Left lung (tissue), 10 donors: ENCODE data around the gene ACTR3C. TPM values are rescaled to one million over a fixed set of nuclear protein-coding genes. Genes with fewer than 3 reads are reported as not detected.

Experiments
- ATAC-seq: fragments of 200-7000 bp; cut with Tn5 transposase; one replicate; pipeline ENCODE4 v1.9.1; 2020; ENCODE audit warnings: moderate library complexity
- DNase-seq, 4 donors: peaks; one replicate each; pipeline ENCODE4 v3.0.0-alpha.2; 2013 to 2020
- H3K27ac ChIP-seq, 2 donors: fragments of 200-600 bp; sonication (generic) in 1 of 2; one replicate each; pipeline versions ENCODE4 v1.5.0 to v1.8.0; 2020 to 2021
- H3K27me3 ChIP-seq, 2 donors: fragments of 200-600 bp; sonication (generic) in 1 of 2; one replicate each; pipeline versions ENCODE4 v1.5.0 to v1.8.0; 2020 to 2021
- H3K36me3 ChIP-seq, 2 donors: fragments of 200-600 bp; sonication (generic) in 1 of 2; one replicate each; pipeline versions ENCODE4 v1.5.0 to v1.8.0; 2020 to 2021
- H3K4me1 ChIP-seq, 2 donors: fragments of 200-600 bp; one replicate each; pipeline ENCODE4 v1.8.0; 2021
- H3K4me3 ChIP-seq, 2 donors: fragments of 200-600 bp; sonication (generic) in 1 of 2; one replicate each; pipeline versions ENCODE4 v1.5.0 to v1.8.0; 2020 to 2021; ENCODE audit warnings: mild to moderate bottlenecking in 1 of 2
- H3K9me3 ChIP-seq, 2 donors: fragments of 200-600 bp; sonication (generic) in 1 of 2; one replicate each; pipeline versions ENCODE4 v1.5.0 to v1.8.0; 2020 to 2021
- intact Hi-C, 2 donors: fragments of 100-400 bp; cut with DNase I; formaldehyde crosslinking; loops; one replicate each; pipeline versions ENCODE4 v1.11.2 to v1.14.2; 2022
- polyA plus RNA-seq, 6 donors: library from polyadenylated mRNA; unstranded; fragments of 120-200 nt; gene quantifications; one replicate each; pipeline ENCODE4 v1.2.1, GENCODE V29; 2013; ENCODE audit not compliant: insufficient read length in 6 of 6
- total RNA-seq, 2 donors: library from RNA; stranded (reverse); fragmentation: NEBNext Ultra II Directional; extraction: Animal tissue kit (Norgen Biotek cat#: 25700); gene quantifications; one replicate each; pipeline ENCODE4 v1.2.1, GENCODE V29; 2021
- TF ChIP-seq, protein P1 (sequence below), 2 donors: fragments of 200-600 bp; sonication (generic) in 1 of 2; IDR thresholded peaks; one replicate each; pipeline versions ENCODE4 v1.5.0 to v1.8.0; 2021; ENCODE audit warnings: antibody characterized with exemption in 2 of 2
- donor health status: DM: no; HTN: yes; CAD: no.
- donor health status: DM: no; HTN: no; CAD: no.

Gene ACTR3C
- total and polyA plus RNA-seq, 8 donors, result 3.4 to 25.1 (median 6.1) TPM

GRCh38 chr7:150327308-150327707 is 4.0 kb upstream of the ACTR3C start:
- Histone ChIP-seq H3K4me1 (peaks cover 21 to 28% of the 10 kb centered on the region in 2 donors), H3K27ac (no peak overlapping the region), H3K27me3 (peaks cover 0 to 13% of the 10 kb centered on the region in 2 donors), H3K9me3 (no peaks in the 10 kb centered on the region), H3K36me3 (peaks cover 0 to 46% of the 10 kb centered on the region in 2 donors), H3K4me3 (no peak overlapping the region)
- no peak for DNase-seq
- intact Hi-C loops, result no loop called here
- no peak for ATAC-seq
- TF ChIP-seq, protein P1, sequence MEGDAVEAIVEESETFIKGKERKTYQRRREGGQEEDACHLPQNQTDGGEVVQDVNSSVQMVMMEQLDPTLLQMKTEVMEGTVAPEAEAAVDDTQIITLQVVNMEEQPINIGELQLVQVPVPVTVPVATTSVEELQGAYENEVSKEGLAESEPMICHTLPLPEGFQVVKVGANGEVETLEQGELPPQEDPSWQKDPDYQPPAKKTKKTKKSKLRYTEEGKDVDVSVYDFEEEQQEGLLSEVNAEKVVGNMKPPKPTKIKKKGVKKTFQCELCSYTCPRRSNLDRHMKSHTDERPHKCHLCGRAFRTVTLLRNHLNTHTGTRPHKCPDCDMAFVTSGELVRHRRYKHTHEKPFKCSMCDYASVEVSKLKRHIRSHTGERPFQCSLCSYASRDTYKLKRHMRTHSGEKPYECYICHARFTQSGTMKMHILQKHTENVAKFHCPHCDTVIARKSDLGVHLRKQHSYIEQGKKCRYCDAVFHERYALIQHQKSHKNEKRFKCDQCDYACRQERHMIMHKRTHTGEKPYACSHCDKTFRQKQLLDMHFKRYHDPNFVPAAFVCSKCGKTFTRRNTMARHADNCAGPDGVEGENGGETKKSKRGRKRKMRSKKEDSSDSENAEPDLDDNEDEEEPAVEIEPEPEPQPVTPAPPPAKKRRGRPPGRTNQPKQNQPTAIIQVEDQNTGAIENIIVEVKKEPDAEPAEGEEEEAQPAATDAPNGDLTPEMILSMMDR (IDR thresholded peaks at IDR 0.05), result no peak

DNA sequence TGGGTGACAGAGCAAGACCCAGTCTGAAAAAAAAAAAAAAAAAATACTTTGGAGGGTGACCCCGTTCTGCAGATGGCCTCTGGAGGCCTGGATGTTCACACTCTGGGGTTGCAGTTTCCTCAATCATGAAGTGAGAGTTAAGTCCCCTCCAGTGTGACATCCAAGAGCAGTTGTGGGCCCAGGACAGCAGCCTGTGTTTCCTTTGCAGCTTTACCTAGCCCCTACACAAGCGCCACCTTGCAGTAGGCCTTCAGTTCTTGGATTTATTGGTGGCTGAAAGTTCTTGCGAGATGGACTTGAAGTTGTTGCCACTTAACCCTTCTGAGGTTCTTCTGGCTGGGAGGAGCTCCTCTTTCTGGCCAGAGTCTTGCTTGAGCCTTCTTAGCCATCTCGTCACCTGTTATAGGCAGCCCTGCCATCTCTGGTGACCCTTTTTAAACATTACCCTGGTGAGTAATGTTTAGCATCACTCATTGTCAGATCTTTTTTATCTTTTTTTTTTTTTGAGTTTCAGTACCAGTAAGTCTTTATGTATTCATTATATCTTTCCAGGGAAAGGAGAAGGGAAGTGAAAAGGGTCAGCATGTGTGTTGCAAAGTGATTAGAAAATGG is 3.4 kb upstream of the ACTR3C start:
- Histone ChIP-seq H3K36me3 (peaks cover 0 to 46% of the 10 kb centered on the region in 2 donors), H3K27ac (no peak overlapping the region), H3K4me3 (no peak overlapping the region), H3K9me3 (no peaks in the 10 kb centered on the region), H3K4me1 (peaks cover 26 to 31% of the 10 kb centered on the region in 2 donors), H3K27me3 (peaks cover 0 to 14% of the 10 kb centered on the region in 2 donors)
- ATAC-seq (no peak), DNase-seq (no peak)
- intact Hi-C loops, result no loop called here
- TF ChIP-seq, protein P1 (IDR thresholded peaks at IDR 0.05), result no peak

- Histone ChIP-seq H3K9me3 (no peaks in the 10 kb centered on the region), H3K4me1 (peaks cover 27 to 37% of the 10 kb centered on the region in 2 donors), H3K36me3 (peaks cover 0 to 40% of the 10 kb centered on the region in 2 donors), H3K27me3 (peaks cover 0 to 14% of the 10 kb centered on the region in 2 donors), H3K27ac (peak overlapping the region in 1 of 2 donors; percentile 95), H3K4me3 (no peak overlapping the region)
- intact Hi-C loops, result no loop called here
- DNase-seq (no peak), ATAC-seq (no peak)
- TF ChIP-seq, protein P1 (IDR thresholded peaks at IDR 0.05), result no peak
Measured at GRCh38 chr7:150325901-150326300, 2.6 kb upstream of the ACTR3C start.

DNA sequence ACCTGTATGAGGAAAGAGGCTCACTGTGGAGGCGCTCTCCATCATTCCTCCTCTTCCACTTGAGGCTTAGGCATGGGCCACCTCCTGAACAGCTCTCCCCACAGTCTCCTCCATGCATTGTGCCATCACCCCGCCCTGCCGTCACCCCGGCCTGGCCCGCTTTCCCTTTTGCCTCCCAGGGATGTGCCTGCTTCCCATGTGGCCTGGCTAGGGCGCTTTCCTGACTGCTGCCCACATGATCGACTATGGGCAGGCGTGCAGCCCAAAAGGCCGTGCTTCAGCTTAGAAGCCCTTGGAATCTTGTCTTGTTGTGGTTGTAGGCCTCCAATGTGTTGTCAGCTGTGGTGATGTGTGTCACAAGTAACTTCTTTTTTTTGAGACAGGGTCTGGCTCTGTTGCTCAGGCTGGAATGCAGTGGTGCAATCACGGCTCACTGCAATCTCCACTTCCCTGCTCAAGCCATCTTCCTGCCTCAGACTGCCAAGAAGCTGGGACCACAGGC is 1.8 kb upstream of the ACTR3C start:
- Histone ChIP-seq H3K27ac (peak overlapping the region; percentile 94 to 95), H3K4me1 (peaks cover 27 to 43% of the 10 kb centered on the region in 2 donors), H3K9me3 (no peaks in the 10 kb centered on the region), H3K4me3 (peak overlapping the region in 1 of 2 donors; percentile 57), H3K36me3 (peaks cover 0 to 33% of the 10 kb centered on the region in 2 donors), H3K27me3 (peaks cover 0 to 14% of the 10 kb centered on the region in 2 donors)
- intact Hi-C loops, result no loop called here
- DNase-seq, result peak; percentile 63 to 86 (median 77)
- ATAC-seq, result peak; percentile 4
- TF ChIP-seq, protein P1 (IDR thresholded peaks at IDR 0.05), result no peak

DNA sequence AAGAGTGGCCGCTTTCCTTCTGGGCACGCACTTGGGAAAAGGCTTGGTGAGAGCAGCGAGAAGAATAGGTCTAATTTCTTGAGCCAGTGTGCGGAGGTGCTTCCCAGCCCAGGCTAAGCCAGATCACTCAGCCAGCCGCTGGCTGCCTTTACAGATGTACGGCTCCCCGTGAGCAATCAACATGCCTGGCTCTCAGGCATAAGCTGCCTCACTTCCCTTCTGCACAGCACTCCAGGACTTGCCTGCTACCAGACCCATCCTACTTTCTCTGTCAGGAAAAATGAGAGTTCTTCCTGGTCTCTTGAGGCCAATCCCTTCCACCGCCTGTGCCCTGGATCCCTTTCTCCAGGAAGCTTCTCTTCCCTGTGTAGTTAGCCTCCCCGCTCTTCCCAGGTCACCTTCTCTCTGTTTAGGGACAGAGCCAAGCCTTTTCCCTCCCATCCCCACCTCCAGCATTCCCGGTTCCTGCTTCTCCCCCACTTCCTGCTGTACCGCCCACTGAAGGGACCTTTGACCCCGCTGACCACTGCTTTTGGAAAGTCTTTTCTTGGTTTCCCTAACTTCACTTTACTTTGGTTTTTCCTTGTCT is 1.1 kb upstream of the ACTR3C start:
- H3K27me3 ChIP-seq, result peaks cover 0 to 14% of the 10 kb centered on the region in 2 donors
- no peaks in the 10 kb centered on the region for H3K9me3 ChIP-seq
- peak; percentile 39 for ATAC-seq
- peak overlapping the region; percentile 94 to 95 for H3K27ac ChIP-seq
- peak overlapping the region in 1 of 2 donors; percentile 57 for H3K4me3 ChIP-seq
- intact Hi-C loops, result no loop called here
- TF ChIP-seq, protein P1 (IDR thresholded peaks at IDR 0.05), result no peak
- no peak for DNase-seq
- H3K4me1 ChIP-seq, result peaks cover 27 to 43% of the 10 kb centered on the region in 2 donors
- H3K36me3 ChIP-seq, result peaks cover 0 to 26% of the 10 kb centered on the region in 2 donors
